NB4 (cell line): ENCODE measurements around the gene PUM2.
A peak's percentile ranks its signal among the peaks of the same experiment; 100 is the strongest.
"Not testable (repeated sequence)": the region's sequence is repeated elsewhere in the genome, so short reads cannot be mapped to it uniquely, and the experiment has no call there.

Source experiments
- DNase-seq: peaks from one replicate; pipeline ENCODE4 v3.0.0; 2010; ENCODE audit warnings: low read depth
- H3K4me3 ChIP-seq: one replicate; pipeline ENCODE4 v1.5.1; 2011; ENCODE audit warnings: mild to moderate bottlenecking, low read depth, low read length, moderate library complexity
- CTCF ChIP-seq: IDR thresholded peaks from one replicate; pipeline ENCODE4 v1.5.1; 2012; ENCODE audit warnings: low read depth, low read length
- MAX ChIP-seq: IDR thresholded peaks from 2 replicates; pipeline ENCODE4 v1.6.1; 2011; ENCODE audit warnings: low read depth, low read length
- MYC ChIP-seq: IDR thresholded peaks from 2 replicates; pipeline ENCODE4 v1.6.1; 2011; ENCODE audit warnings: low read depth, low read length
- POLR2A ChIP-seq: IDR thresholded peaks from 2 replicates; pipeline ENCODE4 v1.6.1; 2011; ENCODE audit warnings: mild to moderate bottlenecking; ENCODE audit not compliant: insufficient read length; ENCODE audit errors: extremely low read depth

PUM2 gene

DNA sequence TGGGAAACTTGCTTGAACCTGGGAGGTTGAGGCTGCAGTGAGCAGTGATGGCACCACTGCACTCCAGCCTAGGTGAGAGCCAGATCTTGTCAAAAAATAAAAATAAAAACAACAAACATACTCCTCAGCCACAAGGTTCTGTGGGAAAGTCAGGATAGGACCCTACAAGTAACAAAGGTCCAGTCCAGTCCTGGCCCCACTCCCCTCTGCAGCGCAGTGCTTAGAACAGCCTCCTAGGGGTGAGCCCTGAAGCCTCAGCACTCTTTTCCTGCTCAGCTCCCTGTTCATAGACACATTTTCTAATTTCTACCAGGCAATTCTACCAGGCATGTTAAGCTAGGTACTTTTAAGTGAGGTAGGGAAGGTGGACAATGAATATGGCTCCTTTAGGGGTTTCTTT is 103.6 kb downstream of the PUM2 start:
- DNase-seq: no peak
- TF ChIP-seq CTCF (no peak), MYC (no peak), POLR2A (no peak), MAX (no peak)

GRCh38 chr2:20243637-20244036 is 107.0 kb downstream of the PUM2 start:
- DNase-seq, H3K4me3 ChIP-seq: not testable (repeated sequence)

More for the DNA sequence above, 103.6 kb downstream of the PUM2 start:
- H3K4me3 ChIP-seq: no peak overlapping the region

DNA sequence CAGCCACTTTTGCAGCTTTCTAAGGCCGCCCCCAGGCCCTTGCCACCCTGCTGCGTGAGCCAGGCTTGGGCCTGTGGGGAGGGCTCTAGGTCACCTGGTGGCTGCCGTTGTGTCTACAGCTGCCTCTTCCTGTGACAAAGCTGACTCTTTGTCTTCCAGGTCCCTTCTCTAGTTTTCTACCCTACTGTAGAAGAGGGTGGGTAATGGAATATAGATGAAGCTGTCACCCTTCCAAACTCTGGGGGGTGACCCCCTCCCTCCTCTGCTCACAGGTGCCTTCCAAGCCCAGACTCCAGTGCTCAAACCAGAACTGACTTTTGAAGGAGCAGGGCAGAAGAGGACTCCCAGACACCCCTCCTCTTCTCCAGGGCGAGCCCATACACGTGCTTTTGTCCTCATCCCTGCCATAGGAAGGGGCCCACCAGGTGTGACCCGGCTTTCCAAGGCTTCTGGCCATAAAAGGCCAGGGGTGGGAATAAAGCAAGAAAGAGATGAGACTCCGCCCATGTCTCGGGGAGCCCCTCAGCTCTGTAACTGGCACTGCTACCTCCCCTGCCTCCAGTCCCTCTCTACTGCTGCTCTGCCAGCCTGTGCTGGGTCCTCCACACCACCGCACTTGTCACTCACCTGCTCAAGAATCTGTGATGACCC is 107.8 kb downstream of the PUM2 start:
- TF ChIP-seq MAX (no peak), POLR2A (no peak), CTCF (peak; percentile 4), MYC (no peak)
- DNase-seq: no peak

DNA sequence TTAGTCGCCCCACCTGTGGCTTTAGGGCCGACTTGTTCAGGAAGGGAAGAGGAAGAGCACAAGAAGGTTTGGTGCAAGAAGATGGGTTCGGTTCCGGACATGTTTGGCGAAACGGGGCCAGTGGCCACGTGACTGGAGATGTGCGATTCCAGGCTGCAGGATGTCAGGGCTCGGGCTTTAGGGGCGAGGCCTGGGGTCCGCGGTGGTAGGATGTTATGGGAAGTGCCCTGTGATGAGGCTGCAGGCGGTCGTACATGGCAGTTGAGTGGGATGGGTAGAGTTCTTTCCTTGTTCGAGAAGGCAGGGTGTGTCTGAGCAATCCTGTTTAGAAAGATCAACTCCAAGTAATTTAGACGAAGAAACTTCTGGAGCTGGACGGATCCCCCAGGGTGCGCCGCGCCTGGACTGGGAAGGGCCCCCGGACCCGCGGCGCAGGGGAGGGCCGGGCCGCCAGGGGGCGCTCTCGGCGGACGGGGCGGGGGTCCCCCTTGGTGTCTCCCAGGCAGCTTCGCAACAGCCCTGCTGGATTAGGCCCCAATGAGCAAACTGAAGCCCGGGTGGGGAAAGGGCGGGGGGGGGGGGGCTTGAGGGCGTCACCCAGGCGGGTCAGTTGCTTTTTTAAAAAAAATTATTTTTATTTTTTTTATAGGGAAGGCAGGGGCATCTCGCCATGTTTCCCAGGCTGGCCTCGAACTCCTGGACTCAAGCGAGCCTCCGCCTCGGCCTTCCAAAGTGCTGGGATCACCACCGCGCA is 108.5 kb downstream of the PUM2 start:
- no peak for TF ChIP-seq MAX
- no peak for TF ChIP-seq POLR2A
- TF ChIP-seq MYC: no peak
- TF ChIP-seq CTCF: peak; percentile 42
- no peak overlapping the region for H3K4me3 ChIP-seq
- no peak for DNase-seq

More for the DNA sequence above, 107.8 kb downstream of the PUM2 start:
- H3K4me3 ChIP-seq: no peak overlapping the region

DNA sequence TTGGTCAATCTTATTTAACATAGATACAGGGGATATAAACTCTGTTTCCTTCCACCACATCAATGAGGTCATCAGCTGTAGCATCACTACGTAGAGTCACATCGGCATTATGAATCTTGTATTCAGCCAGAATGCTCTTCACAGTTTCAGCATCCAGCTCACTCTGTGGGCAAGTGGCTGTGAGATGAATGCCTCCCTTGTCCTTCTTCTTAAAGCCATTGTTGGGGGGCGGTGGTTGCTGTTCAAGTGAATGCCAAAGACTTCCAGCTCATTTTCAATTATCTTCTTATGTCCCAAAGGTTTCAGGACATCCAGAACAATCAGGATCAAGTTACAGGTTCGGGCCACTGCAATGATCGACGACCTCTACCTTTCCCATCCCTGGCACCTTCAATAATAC is 110.4 kb downstream of the PUM2 start:
- DNase-seq, H3K4me3 ChIP-seq: not testable (repeated sequence)

GRCh38 chr2:20236496-20236895 is 114.1 kb downstream of the PUM2 start:
- no peak for DNase-seq
- TF ChIP-seq CTCF: no peak
- no peak for TF ChIP-seq MYC
- no peak for TF ChIP-seq MAX
- no peak for TF ChIP-seq POLR2A
- no peak overlapping the region for H3K4me3 ChIP-seq
